Measurements from ENCODE around the gene MGARP.

DNA sequence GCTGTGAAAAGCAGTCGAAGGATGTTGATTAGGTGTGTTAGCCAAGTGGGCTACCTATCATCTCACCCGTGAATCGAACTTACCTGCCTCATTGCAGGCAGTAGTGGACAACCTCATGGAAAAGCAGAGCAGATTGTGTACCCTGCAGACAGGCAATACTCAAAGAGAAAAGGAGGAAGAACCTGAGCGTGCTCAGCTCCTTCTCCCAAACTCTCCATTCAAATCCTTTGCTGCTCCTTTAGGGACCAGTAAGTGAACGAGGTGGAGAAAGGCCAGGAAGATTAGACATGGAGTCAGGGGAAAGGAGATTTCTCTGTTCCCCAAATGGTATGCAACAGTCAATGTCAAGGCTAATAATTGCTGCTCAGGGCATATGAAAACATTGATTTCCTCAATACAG is 57.8 kb downstream of the MGARP start:
- TF ChIP-seq TAF1 (IDR thresholded peaks at IDR 0.05; ENCODE audit: borderline replicate concordance, low read depth, low read length) (no peak), POLR2A (IDR thresholded peaks at IDR 0.05; ENCODE audit: low read depth, low read length) (no peak), POLR2AphosphoS5 (IDR thresholded peaks at IDR 0.05; ENCODE audit: low read depth, low read length) (no peak)
